Ureter (tissue), 1 donor: ENCODE results near the gene CHM. TPM values are rescaled to one million over a fixed set of nuclear protein-coding genes. Genes with fewer than 3 reads are reported as not detected.
"Not testable (repeated sequence)": the region's sequence is repeated elsewhere in the genome, so short reads cannot be mapped to it uniquely, and the experiment has no call there.

Experiments used
- DNase-seq: peaks from one replicate; pipeline ENCODE4 v3.0.0-alpha.2; 2020; ENCODE audit warnings: low spot score
- total RNA-seq: library from RNA; stranded (reverse); gene quantifications from one replicate; pipeline ENCODE4 v1.2.4, GENCODE V29; 2023
- donor health status: DM: yes; HTN: yes; CAD: no.

CHM gene
- total RNA-seq, result 25.8 TPM

- DNase-seq, result peak; percentile 73
These were observed at the start of gene CHM for GRCh38 chrX:86047174-86047935. CHM (minus strand) TSS chrX:86047558; CDS start chrX:86047532, 26 bp downstream.

- no peak for DNase-seq
These were observed 31.3 kb upstream of the CHM start for GRCh38 chrX:86078650-86079049.

- DNase-seq, result no peak
These were observed 19.6 kb upstream of the CHM start for GRCh38 chrX:86066998-86067397.

GRCh38 chrX:86061407-86061806, 14.0 kb upstream of the CHM start:
- DNase-seq, result no peak

- no peak for DNase-seq
These were observed 4.4 kb upstream of the CHM start for GRCh38 chrX:86051741-86052140.

- DNase-seq, result no peak
These were observed 550 bp upstream of the CHM start for GRCh38 chrX:86047936-86048280.

- no peak for DNase-seq
These were observed 3.1 kb downstream of the CHM start for GRCh38 chrX:86044216-86044615.

- no peak for DNase-seq
These were observed 7.5 kb downstream of the CHM start for GRCh38 chrX:86039625-86040568.

- DNase-seq, result no peak
These were observed 14.0 kb downstream of the CHM start for GRCh38 chrX:86033385-86033784.

GRCh38 chrX:86028681-86029080, 18.7 kb downstream of the CHM start:
- DNase-seq, result no peak

GRCh38 chrX:86023811-86024210, 23.5 kb downstream of the CHM start:
- DNase-seq, result no peak

GRCh38 chrX:86021652-86022289, 25.6 kb downstream of the CHM start:
- no peak for DNase-seq

- no peak for DNase-seq
These were observed 31.2 kb downstream of the CHM start for GRCh38 chrX:86016139-86016538.

GRCh38 chrX:86014959-86015358, 32.4 kb downstream of the CHM start:
- DNase-seq, result not testable (repeated sequence)

GRCh38 chrX:86014421-86014820, 32.9 kb downstream of the CHM start:
- no peak for DNase-seq

- DNase-seq, result no peak
These were observed 33.6 kb downstream of the CHM start for GRCh38 chrX:86013792-86014191.

GRCh38 chrX:86012188-86012587, 35.2 kb downstream of the CHM start:
- no peak for DNase-seq

- DNase-seq, result not testable (repeated sequence)
These were observed 37.6 kb downstream of the CHM start for GRCh38 chrX:86009803-86010202.

GRCh38 chrX:86007891-86008290, 39.5 kb downstream of the CHM start:
- DNase-seq, result not testable (repeated sequence)

GRCh38 chrX:86002076-86002896, 45.1 kb downstream of the CHM start:
- no peak for DNase-seq

GRCh38 chrX:85998954-85999353, 48.4 kb downstream of the CHM start:
- no peak for DNase-seq

- no peak for DNase-seq
These were observed 50.8 kb downstream of the CHM start for GRCh38 chrX:85996555-85996954.
